Hematopoietic multipotent progenitor cell treated with erythropoietin and hydrocortisone succinate and interleukin-3 and kit ligand, for 15 days (in vitro differentiated cells): ENCODE results near the gene SPEG.
A peak's percentile ranks its signal among the peaks of the same experiment; 100 is the strongest.

Source experiments
- DNase-seq: peaks from one replicate; pipeline ENCODE4 v3.0.0-alpha.2; 2015; ENCODE audit warnings: low spot score

SPEG gene

GRCh38 chr2:219514196-219514761 is 79.6 kb downstream of the SPEG start, which contains the start of gene ASIC4:
Gene ASIC4 (plus strand): TSS chr2:219514482. CDS start chr2:219514725, 243 bp downstream.
- peak; percentile 79 for DNase-seq

GRCh38 chr2:219514836-219515235 is 80.2 kb downstream of the SPEG start:
- DNase-seq = no peak

GRCh38 chr2:219515874-219516629 is 81.4 kb downstream of the SPEG start:
- no peak for DNase-seq

GRCh38 chr2:219516888-219517287 is 82.2 kb downstream of the SPEG start:
- no peak for DNase-seq

DNA sequence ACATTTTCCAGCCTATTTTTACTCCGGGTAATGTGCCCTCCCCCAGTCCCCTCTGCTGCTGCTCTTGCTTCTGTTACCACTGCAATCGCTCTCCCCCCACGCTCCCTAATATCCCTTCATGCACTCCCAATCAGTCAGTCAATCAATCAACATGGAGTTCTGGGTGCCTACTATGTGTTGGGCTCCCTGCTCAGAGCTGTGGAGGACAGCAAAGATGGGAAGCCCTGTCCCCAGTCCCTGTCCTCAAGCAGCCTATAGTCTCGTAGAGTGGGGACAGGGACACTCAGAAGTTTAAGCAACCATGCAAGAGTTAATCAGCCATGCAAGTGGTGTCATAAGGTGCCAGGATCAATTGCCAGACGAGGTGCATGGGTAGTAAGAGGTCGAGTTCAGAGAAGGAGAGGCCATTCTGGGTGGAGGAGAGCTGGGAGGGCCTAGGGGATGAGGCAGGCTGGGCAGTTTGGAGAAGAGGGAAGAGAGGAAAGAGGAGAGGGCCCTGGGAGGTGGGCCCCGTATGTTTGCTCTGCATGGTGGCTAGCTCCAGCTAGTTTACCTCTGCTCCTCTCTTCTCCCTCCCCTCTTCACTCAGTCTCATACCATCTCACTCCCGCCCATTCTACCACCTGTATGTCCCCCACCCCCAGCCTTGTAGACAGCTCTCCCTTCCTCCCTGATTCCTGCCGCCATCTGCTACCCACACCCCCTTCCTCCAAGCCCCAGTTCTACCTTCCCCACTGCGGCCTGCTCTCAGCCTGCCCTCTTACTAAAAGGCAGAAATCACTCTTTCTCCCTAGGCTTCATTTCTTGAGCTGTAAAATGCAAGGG is 83.5 kb downstream of the SPEG start:
- no peak for DNase-seq

DNA sequence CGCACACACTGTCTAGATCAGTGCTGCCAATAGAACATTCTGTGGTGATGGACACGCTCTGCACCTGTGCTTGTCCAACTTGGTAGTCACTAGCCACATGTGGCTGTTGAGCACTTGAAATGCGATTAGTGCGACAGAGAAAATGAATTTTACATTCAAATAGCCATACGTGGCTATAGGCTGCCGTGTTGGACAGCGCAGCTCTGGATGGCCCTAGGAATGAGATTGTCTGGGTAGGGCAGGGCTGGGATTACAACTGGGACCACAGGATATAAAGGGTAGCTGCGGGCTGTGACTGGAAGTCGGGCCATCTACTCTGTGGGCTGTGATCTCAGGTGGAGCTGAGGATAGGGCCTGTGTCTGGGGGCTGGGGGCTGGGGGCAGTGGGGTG is 84.9 kb downstream of the SPEG start:
- DNase-seq = no peak

DNA sequence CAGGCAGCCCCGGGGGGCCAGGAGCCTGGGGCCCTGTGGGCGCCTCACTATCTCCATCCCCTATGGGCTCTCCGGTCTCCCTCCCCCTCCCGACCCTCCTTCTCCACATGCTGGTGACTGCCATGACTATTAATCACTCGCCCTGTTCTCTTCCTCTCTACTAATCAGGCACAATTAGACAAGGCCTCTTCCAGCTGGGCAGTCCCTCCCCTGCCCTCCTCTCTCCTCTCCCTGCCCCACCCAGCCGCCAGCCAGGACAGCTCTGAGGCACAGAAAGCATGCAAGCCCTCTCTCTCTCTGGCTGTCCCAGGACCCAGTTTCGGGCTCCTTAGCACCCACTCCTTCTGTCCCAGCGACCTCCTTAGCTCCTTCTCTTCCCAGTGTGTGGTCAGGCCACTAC is 85.4 kb downstream of the SPEG start:
- DNase-seq = no peak

DNA sequence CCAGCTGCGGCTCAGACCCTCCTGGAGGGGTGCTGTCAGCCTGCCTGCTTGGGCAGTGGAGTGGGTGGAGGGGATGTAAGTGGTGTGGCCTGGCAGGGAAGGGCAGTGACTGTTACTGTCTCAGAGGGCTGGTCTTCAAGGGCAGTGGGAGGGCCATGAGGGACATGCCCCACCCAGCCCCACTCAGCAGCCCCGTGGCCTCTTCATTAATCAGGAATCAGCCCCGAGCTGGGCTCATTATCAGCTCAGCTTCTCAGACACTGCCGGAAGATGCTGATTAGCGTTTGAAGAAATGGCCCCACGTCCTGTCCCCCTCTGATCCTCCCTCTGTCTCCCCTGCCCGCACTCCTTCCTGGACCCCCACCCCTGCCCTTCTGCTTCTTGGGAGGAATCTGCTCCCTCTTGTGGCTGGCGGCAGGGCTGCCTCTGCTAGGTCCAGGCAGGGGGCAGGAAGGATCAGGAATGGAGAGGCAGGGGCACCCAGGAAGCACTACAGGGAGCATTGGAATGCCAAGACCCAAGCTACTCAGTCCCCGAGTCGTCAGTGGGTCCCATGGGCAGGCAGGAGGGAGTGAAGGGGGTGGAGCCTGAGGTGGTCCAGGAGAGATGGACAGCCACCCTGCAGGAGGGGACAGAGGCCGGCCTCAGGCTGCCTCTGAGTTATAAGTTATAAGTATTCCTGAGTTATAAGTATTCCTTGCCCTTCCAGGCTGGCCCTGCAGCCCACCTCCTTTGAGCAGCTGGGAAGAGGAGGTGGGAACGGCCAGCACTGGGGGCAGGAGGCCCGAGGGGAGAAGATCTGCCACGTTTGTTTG is 86.6 kb downstream of the SPEG start:
- DNase-seq = no peak

DNA sequence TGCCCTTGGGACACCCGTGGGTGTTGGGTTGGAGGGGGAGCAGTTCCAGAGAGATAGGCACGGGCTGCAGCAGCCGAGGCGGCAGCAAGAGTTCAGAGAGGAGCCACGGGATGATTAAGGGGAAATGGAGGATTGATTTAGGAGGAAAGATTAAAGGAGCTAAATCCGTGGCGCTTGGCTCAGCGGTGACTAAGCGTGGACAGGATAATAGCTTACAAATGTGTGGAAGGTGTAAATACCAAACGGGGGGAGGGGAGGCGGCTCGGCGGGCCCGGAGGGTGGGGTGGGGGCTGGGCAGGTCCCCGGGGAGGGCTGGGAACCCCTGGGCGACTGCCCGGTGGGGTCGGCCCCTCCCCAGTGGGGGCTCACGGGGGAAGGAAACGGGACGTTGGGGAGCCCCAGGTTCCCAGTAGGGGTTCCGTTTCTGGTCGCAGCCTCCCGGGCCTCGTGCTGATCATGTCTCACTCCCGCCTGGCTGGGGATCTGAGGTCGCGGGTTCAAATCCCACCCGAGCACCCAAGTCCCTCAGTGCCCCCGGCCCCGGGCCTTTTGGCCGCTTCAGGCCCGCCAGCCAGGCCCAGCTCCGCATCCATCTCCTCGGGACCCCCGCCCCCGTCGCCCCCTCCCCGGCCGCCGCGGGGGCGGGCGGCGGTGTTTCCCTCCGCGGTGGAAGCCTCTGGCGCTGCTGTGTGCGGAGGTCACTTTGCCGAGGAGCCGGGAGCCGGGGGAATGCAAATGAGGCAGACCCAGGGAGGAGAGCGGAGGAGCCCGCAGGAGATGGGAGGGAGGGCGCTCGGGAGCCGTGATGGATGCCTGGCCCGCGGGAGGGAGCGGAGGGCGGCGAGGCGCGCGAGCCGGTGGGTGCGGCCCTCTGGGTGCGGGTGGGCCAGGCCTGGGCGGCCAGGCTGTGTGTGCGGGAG is 87.7 kb downstream of the SPEG start:
- no peak for DNase-seq

DNA sequence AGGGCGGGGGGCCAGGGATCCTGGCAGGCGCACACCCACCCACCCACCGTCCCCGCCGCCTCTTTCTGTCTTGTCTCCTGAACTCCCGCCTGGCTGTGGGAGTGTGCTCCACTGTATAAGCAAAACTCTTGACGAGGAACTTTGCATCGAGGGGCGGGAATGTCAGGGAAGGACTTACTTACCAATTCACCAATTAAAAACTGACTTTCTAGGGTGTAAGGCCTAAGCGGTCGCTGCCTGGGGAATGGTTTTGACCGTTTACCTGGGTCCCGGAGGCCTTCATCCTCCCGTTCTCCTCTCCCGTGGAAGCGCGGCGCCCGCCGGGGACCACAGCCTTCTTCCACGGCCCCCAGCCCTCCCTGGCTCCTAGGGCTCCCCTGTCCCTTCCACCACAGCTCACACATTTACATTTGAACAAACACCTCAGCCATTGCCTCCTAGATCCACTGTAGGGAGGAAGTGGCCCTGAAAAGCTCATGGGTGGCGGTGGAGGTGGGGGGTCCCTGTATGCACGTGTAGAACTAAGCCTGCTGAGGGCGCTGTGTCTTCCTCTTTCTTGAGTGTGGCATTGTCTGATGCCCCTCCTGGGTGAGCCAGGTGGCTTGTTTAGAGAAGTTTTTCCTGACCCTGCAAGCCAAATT is 88.5 kb downstream of the SPEG start:
- DNase-seq = no peak

DNA sequence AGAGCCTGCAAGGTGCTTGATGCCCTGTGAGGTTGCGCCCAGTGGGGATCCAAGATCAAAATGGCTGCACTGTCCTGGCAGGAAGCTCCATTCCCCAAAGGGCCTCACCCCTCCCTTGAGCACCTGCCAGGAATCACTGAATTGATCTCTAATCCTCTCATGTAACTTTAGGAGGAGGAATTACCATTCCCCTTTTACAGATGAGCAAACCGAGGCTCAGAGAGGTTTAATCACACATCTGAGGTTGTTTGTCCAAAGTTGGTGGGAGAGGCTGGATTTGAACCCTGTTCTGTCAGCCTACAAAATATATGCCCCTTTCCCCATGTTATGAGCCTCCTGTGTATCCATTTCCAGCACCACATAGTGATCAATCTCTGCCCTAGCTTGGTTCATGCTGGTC is 90.2 kb downstream of the SPEG start:
- DNase-seq = no peak

- DNase-seq = peak; percentile 24
Observed at GRCh38 chr2:219525533-219526232, 91.0 kb downstream of the SPEG start.

- no peak for DNase-seq
Observed at GRCh38 chr2:219526320-219527075, 91.9 kb downstream of the SPEG start.

- no peak for DNase-seq
Observed at GRCh38 chr2:219527076-219527394, 92.4 kb downstream of the SPEG start.

GRCh38 chr2:219527472-219527871 is 92.8 kb downstream of the SPEG start:
- no peak for DNase-seq

DNA sequence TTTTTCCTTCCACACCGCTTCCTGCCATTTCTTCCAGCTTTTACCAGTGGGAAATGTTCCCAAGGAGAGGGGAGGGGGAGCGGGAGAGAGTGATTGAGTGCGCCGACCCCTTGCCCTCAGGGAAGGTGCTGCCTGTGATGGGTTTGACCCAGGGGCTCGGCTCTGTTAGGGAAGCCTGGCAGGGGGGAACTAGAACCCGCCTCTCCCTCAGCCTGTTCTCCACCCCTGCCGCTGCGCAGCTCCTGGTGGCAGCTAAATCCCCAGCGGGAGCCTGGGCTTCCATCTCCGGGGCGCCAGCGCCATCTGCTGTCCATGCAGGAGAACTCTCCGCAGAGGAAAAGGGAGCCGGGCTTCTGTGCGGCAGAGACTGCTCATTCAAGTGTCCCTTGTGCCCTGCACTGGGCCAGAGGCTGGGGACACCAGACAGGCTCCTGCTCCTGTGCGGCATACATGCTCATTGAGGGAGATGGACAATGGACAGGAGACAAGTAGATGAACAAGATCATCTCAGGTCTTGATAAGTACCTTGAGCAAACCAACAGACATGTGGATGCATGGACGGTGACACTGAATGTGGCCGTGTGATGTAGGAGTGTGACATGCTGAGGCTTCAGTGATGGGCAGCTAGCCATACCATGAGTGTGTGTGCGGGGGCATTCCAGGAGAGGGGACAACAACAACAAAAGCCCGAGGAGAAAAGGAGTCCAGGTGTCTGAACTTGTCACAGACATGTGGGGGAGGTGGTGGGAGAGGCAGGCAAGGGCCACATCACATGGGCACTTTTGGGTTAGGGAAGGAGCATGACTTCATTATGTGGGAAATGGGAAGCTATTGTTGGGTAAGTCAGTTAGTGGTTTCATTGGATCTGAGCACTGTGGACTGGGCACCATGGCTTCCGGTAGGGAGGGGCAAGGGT is 95.7 kb downstream of the SPEG start:
- peak; percentile 83 for DNase-seq

DNA sequence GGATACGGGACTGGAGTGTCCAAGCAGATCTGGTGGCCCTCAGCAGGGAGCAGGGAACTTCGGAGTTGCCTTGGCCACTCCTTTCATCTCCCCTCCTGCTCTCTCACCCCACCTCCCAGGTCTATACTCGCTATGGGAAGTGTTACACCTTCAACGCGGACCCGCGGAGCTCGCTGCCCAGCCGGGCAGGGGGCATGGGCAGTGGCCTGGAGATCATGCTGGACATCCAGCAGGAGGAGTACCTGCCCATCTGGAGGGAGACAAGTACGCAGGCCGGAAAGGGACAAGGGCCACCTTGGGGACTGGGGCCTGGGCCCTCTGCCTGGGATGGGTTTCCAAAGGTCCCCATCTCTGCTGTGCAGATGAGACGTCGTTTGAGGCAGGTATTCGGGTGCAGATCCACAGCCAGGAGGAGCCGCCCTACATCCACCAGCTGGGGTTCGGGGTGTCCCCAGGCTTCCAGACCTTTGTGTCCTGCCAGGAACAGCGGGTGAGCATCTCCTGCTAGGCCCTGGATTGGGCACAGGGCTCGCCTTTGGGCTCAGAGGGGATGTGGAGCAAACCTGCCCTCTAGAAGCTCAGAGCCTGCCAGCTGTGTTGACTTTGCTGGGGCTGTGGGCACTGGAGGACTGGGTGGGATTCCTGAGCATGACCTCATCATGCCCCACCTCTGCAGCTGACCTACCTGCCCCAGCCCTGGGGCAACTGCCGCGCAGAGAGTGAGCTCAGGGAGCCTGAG is 97.2 kb downstream of the SPEG start:
- DNase-seq = no peak

DNA sequence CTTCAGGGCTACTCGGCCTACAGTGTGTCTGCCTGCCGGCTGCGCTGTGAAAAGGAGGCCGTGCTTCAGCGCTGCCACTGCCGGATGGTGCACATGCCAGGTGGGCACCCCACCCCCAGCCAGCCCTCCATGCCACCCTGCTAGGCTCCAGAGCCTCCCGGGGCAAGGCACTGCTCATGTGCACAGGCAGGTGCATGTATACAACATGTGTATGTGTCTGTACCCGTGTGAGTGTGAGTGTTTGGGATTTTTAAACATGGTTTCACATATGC is 97.7 kb downstream of the SPEG start:
- DNase-seq = no peak
